Activated CD4-positive, alpha-beta T cell treated with anti-CD3 and anti-CD28 coated beads for 36 hours (primary cell): ENCODE data around the gene SPOPL. TPM values are rescaled to one million over a fixed set of nuclear protein-coding genes. Genes with fewer than 3 reads are reported as not detected.
"Not testable (repeated sequence)": the region's sequence is repeated elsewhere in the genome, so short reads cannot be mapped to it uniquely, and the experiment has no call there.

Experiments used
- ATAC-seq: fragments of 200-7000 bp; cut with Tn5 transposase; one replicate; pipeline ENCODE4 v1.10.0; 2021; ENCODE audit warnings: mild to moderate bottlenecking, moderate library complexity
- CTCF ChIA-PET: fragments of 350-600 bp; sonication (Branson Sonifier 250); formaldehyde crosslinking; loops from one replicate; lab custom pipeline; 2021; ENCODE audit warnings: antibody characterized with exemption; lab: Charles Lee
- POLR2A ChIA-PET: fragments of 350-600 bp; sonication (Branson Sonifier 250); formaldehyde crosslinking; loops from one replicate; lab custom pipeline; 2021; ENCODE audit warnings: antibody characterized with exemption, inconsistent platforms; lab: Charles Lee
- DNase-seq: peaks from one replicate; pipeline ENCODE4 v3.0.0-alpha.2; 2020
- H3K27ac Mint-ChIP-seq: one replicate; pipeline ENCODE4 v1.8.0; 2021; ENCODE audit warnings: mixed read lengths
- H3K27me3 Mint-ChIP-seq: one replicate; pipeline ENCODE4 v1.8.0; 2021; ENCODE audit warnings: mixed read lengths
- H3K36me3 Mint-ChIP-seq: one replicate; pipeline ENCODE4 v1.8.0; 2021; ENCODE audit warnings: low read depth, mixed read lengths
- H3K4me1 Mint-ChIP-seq: one replicate; pipeline ENCODE4 v1.8.0; 2021; ENCODE audit warnings: mixed read lengths
- H3K4me3 Mint-ChIP-seq: one replicate; pipeline ENCODE4 v1.8.0; 2021; ENCODE audit warnings: mild to moderate bottlenecking, moderate library complexity, mixed read lengths
- H3K9me3 Mint-ChIP-seq: one replicate; pipeline ENCODE4 v1.8.0; 2021; ENCODE audit warnings: low read depth, mixed read lengths
- intact Hi-C, 2 experiments: fragments of 100-400 bp; cut with DNase I in 1 of 2; cut with micrococcal nuclease in 1 of 2; formaldehyde crosslinking; loops; one replicate each; pipeline versions ENCODE4 v1.14.2 to v1.15.1; 2022 to 2024; cut with DNase I, micrococcal nuclease
- total RNA-seq, 2 experiments: library from RNA; stranded (reverse); gene quantifications; one replicate each; pipeline ENCODE4 v1.2.3, GENCODE V29; 2021

The SPOPL gene
- total RNA-seq, 2 experiments from 2014 or later, result 9.4 to 10.8 TPM

DNA sequence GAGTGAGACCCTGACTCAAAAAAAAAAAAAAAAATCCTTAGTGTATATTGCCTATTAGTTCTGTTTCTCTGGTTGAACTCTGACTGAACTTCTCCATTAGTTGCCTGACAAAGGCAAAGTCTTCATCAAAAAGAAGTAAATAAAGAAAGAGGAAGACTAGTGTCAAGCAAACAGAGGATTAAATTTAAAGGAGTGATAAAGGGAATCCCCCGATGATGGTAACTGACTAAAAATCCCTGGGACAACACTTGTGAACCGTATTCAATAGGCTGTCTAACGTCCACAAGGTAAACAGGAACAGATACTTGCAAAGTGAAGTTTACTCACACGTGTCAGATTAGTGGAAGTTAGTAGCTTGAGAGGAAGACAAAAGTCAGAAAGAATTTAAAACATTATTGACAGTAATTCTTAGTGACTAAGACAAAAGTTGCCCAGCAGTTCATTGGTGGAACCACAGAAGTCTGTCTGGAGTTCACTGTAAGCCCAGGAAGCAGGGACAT, 26.2 kb upstream of the SPOPL start:
- no peaks in the 10 kb centered on the region for H3K36me3 Mint-ChIP-seq
- DNase-seq (no peak), ATAC-seq (no peak)
- H3K9me3 Mint-ChIP-seq, result no peaks in the 10 kb centered on the region
- H3K4me3 Mint-ChIP-seq, result no peak overlapping the region
- intact Hi-C loops, result no loop called here
- H3K27me3 Mint-ChIP-seq, result peaks cover 2% of the 10 kb centered on the region
- ChIA-PET POLR2A (no interaction called here), CTCF (interaction anchor here (0.7 to 1.6 kb wide), 2 partner anchors 10 to 101 kb away, joined by 3 to 4 read pairs; no protein-coding TSS in a partner anchor)
- H3K27ac Mint-ChIP-seq, result no peak overlapping the region
- no peaks in the 10 kb centered on the region for H3K4me1 Mint-ChIP-seq

DNA sequence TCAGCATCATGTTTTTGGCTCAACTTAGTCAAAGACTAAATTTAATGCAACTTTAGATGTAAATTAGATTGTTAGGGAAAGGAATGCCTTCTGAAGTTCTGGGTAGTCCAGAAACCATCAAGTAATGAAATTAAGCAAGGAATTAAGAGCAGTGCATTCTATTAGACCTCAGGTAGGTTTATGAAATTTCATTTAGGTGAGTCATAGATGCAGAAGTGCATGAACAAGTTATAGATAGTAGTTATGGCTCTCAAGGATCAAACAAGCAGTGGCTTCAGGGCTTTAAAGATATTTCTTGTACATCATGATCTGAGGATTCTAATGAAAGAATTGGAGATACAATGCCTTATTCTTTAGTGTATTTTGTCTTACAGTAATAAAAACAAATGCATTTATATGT, 25.4 kb upstream of the SPOPL start:
- Mint-ChIP-seq H3K27me3 (peaks cover 2% of the 10 kb centered on the region), H3K4me1 (no peaks in the 10 kb centered on the region), H3K27ac (no peak overlapping the region), H3K4me3 (no peak overlapping the region), H3K9me3 (no peaks in the 10 kb centered on the region), H3K36me3 (no peaks in the 10 kb centered on the region)
- ChIA-PET CTCF (interaction anchor here (0.7 kb wide), 1 partner anchor 85 kb away, joined by 4 read pairs; no protein-coding TSS in a partner anchor), POLR2A (no interaction called here)
- DNase-seq, result no peak
- intact Hi-C loops, result no loop called here
- ATAC-seq, result no peak

DNA sequence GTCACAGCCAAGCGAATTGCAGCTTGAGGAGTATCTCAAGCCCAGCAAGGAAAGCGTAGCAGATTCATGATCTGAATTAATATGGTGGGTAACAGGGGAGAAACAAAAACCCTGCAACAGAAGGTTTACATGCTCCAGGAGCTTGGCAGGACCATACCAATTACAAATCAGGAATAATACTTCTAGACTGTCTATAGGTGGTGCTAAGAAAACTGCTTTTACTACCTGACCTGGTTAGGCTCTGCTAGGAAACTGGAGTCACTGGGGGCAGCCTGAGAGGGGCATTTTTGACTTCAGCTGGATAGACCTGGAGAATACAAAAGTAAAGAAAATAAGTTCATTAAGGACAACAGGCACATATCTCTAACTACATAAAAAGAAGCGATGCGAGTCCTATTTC, 24.6 kb upstream of the SPOPL start:
- H3K4me1 Mint-ChIP-seq, result no peaks in the 10 kb centered on the region
- no peak overlapping the region for H3K27ac Mint-ChIP-seq
- no peaks in the 10 kb centered on the region for H3K36me3 Mint-ChIP-seq
- no peak overlapping the region for H3K4me3 Mint-ChIP-seq
- ChIA-PET CTCF (interaction anchor here (0.7 kb wide), 1 partner anchor 86 kb away, joined by 4 read pairs; no protein-coding TSS in a partner anchor), POLR2A (no interaction called here)
- no peak for ATAC-seq
- DNase-seq, result no peak
- intact Hi-C loops, result loop anchor here in 1 of 2 experiments (1.0 kb wide), 1 partner anchor 350 kb away; no protein-coding TSS in a partner anchor
- no peaks in the 10 kb centered on the region for H3K9me3 Mint-ChIP-seq
- peaks cover 2% of the 10 kb centered on the region for H3K27me3 Mint-ChIP-seq

DNA sequence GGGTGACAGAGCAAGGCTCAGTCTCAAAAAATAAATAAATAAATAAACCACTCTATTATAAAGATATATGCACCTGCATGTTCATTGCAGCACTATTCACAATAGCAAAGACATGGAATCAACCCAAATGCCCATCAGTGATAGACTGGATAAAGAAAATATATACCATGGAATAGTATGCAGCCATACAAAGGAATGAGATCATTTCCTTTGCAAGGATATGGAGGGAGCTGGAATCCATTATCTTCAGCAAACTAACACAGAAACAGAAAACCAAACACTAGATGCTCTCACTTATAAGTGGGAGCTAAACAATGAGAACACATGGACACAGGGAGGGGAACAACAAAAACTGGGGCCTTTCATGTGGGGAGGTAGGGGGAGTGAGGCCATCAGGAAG, 18.8 kb upstream of the SPOPL start:
- H3K27ac Mint-ChIP-seq, intact Hi-C loops, ATAC-seq, H3K9me3 Mint-ChIP-seq, CTCF ChIA-PET, H3K36me3 Mint-ChIP-seq, H3K27me3 Mint-ChIP-seq, POLR2A ChIA-PET, DNase-seq, H3K4me1 Mint-ChIP-seq, H3K4me3 Mint-ChIP-seq: not testable (repeated sequence)

DNA sequence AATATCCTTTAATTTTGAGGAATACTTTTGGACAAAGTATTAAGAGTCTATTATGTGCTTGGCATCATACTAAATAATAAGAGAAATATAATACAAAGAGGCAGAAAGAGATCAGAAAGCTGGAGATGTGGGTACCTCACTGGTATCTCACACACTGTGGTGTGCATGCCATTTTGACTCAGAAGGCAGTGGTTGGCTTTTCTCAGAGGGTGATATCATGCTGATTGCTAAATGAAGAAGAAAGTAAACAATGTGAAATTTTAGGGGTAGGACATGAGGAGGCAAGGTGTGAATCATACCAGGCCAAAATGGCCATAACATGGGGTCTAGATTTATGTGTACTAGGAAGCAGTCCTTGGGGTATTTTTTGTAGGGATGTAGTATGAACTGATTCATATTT, 16.6 kb upstream of the SPOPL start:
- no peaks in the 10 kb centered on the region for H3K36me3 Mint-ChIP-seq
- DNase-seq, result no peak
- POLR2A ChIA-PET, result no interaction called here
- H3K27me3 Mint-ChIP-seq, result peaks cover 4% of the 10 kb centered on the region
- no peak overlapping the region for H3K27ac Mint-ChIP-seq
- CTCF ChIA-PET, result no interaction called here
- no peak overlapping the region for H3K4me3 Mint-ChIP-seq
- intact Hi-C loops, result no loop called here
- H3K4me1 Mint-ChIP-seq, result no peaks in the 10 kb centered on the region
- ATAC-seq, result no peak
- H3K9me3 Mint-ChIP-seq, result peaks cover 4% of the 10 kb centered on the region

DNA sequence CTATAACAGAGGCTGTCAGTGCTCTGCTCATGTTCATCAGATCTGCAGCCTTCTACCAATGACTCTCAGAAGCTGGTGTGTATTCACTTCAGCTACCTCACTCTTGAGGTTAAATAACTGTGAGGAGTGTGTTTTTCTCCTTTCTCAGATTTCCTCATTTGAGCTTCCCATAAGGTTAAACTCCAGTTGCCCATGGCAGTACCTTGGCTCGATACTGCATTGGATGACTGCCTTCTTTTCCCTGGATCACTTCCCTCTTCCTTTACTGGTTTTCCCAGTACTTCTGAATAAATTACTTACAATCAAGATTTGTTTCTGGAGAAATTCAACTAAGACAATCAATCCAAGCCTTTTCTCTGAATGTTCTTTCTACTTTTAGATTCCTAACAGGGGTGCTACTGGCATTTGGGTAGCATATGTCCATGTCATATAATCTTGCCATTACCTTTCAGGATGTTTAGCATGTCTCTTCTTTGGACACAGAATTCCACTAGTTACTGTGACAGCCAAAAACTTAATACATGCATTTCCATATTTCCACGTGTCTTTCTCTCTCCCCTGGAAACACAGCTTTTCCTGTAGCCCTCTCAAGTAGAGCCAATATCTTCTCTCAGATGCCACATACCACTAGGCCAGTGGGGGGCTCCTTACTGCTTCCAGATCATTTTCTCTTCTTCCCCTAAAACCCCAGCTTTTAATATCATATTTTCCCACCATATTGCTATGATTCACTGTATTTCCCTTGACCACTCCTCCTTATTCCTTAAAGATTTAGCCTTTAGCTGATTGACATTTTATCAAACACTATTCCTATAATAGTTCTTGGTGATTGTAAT, 15.0 kb upstream of the SPOPL start:
- CTCF ChIA-PET, result no interaction called here
- Mint-ChIP-seq H3K4me1 (no peaks in the 10 kb centered on the region), H3K9me3 (peaks cover 4% of the 10 kb centered on the region), H3K36me3 (no peaks in the 10 kb centered on the region), H3K27ac (no peak overlapping the region), H3K4me3 (no peak overlapping the region), H3K27me3 (peaks cover 4% of the 10 kb centered on the region)
- POLR2A ChIA-PET, result no interaction called here
- no peak for ATAC-seq
- no peak for DNase-seq
- intact Hi-C loops, result no loop called here

DNA sequence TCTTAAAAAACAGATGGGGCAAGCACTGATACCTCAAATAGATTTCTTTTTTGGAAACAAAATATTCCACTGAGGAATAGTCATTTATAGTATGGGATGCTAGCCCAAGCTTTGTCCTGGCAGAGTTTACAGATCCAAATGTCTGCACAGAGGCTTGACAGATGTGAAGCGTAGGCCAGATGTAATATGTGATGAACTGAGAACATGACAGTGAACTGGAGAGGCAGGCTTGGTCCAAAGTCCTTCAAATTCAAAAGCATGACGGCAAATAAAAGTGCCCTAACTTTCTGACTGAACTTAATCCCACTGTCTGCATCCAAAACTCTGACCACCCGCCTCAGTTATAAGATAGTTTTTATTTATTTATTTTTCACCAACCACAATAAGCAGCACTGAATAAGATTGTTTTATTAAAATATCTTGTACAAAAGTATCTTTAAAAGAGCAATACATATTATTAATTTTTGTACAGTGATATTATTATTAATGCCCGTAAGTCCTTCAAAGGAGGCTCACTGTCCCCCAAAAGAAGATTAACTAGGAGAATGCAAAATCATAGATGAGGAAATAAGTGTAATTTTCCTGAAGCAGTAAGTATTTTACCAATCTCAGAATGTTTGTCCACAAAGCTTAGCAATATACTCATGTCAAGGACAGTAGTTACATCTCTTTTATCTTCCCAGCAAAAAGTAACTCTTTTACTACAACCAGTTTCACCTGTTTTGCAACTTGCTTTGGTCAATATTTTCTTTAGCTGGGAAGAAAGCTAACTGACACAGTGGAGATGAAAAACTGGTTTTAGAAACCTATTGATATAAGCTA, 10.7 kb upstream of the SPOPL start:
- intact Hi-C loops, result no loop called here
- H3K27ac Mint-ChIP-seq, result no peak overlapping the region

DNA sequence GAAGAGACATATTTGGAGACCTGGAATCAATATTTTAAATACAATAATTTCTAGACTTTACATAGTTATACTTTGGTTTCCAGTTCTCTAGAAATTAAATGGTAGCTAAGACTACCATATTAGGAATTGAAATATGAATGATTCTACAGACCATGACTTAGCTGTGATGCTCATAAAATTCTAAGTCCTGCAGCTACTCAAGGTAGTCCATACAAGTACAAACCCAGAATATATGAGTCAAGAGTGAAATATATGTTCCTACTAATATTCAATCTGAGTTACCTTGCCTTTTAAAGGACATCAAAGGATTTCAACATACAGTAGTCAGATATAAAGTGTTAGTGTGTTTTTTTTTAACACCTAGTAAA, 10.1 kb upstream of the SPOPL start:
- H3K9me3 Mint-ChIP-seq, result no peaks in the 10 kb centered on the region
- H3K4me1 Mint-ChIP-seq, result no peaks in the 10 kb centered on the region
- ChIA-PET CTCF (no interaction called here), POLR2A (no interaction called here)
- peaks cover 8% of the 10 kb centered on the region for H3K36me3 Mint-ChIP-seq
- intact Hi-C loops, result no loop called here
- no peak for DNase-seq
- no peak overlapping the region for H3K27ac Mint-ChIP-seq
- no peaks in the 10 kb centered on the region for H3K27me3 Mint-ChIP-seq
- H3K4me3 Mint-ChIP-seq, result no peak overlapping the region
- ATAC-seq, result no peak

More for the DNA sequence above, 10.7 kb upstream of the SPOPL start:
- Mint-ChIP-seq H3K27me3 (no peaks in the 10 kb centered on the region), H3K9me3 (no peaks in the 10 kb centered on the region), H3K4me3 (no peak overlapping the region), H3K4me1 (no peaks in the 10 kb centered on the region), H3K36me3 (peaks cover 8% of the 10 kb centered on the region)
- ChIA-PET POLR2A (no interaction called here), CTCF (no interaction called here)
- no peak for ATAC-seq
- DNase-seq, result no peak

DNA sequence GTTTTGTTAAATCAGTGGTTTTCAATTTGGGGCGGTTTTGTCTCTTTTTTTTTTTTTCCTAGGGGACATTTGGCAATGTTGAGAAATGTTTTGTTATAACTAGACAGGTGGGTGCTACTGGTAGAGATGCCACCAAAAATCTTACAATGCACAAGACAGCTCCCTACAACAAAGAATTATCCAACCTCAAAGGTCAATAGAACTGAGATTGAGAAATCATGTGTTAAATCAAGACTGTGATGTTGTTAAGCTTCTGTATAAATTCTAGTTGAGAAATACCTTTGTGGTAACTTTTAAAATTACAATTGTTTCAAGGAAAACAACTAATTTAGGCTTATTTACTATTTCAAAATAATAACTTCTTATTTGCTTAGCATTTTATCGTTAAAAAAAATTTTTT, 9.4 kb upstream of the SPOPL start:
- CTCF ChIA-PET, result no interaction called here
- no peak for ATAC-seq
- POLR2A ChIA-PET, result no interaction called here
- no peak for DNase-seq
- H3K27me3 Mint-ChIP-seq, result no peaks in the 10 kb centered on the region
- H3K27ac Mint-ChIP-seq, result no peak overlapping the region
- intact Hi-C loops, result no loop called here
- no peaks in the 10 kb centered on the region for H3K4me1 Mint-ChIP-seq
- H3K9me3 Mint-ChIP-seq, result no peaks in the 10 kb centered on the region
- peaks cover 8% of the 10 kb centered on the region for H3K36me3 Mint-ChIP-seq
- no peak overlapping the region for H3K4me3 Mint-ChIP-seq

DNA sequence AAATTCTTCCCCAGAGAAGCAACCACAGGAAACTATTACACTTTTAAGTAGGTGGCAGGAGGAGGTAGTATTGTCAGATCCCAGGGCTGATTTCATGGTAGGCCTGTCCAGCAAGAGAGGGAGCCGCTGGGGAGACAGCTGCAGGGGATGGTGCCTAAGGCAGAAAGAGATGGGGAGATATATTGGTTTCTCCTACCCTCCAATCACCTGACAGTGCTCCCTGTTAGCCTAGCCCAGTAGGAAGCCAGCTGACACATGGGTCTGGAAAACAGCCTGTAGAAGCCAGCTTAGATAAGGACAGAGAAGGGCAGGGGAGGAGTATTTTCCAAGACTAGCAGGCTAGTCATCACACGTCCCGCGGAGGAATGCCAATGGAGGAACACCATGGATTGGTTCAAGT, 8.2 kb upstream of the SPOPL start:
- ATAC-seq (no peak), DNase-seq (no peak)
- intact Hi-C loops, result no loop called here
- no peak overlapping the region for H3K27ac Mint-ChIP-seq
- H3K36me3 Mint-ChIP-seq, result peaks cover 8% of the 10 kb centered on the region
- H3K4me1 Mint-ChIP-seq, result no peaks in the 10 kb centered on the region
- no peaks in the 10 kb centered on the region for H3K27me3 Mint-ChIP-seq
- H3K4me3 Mint-ChIP-seq, result no peak overlapping the region
- ChIA-PET CTCF (no interaction called here), POLR2A (no interaction called here)
- H3K9me3 Mint-ChIP-seq, result no peaks in the 10 kb centered on the region

DNA sequence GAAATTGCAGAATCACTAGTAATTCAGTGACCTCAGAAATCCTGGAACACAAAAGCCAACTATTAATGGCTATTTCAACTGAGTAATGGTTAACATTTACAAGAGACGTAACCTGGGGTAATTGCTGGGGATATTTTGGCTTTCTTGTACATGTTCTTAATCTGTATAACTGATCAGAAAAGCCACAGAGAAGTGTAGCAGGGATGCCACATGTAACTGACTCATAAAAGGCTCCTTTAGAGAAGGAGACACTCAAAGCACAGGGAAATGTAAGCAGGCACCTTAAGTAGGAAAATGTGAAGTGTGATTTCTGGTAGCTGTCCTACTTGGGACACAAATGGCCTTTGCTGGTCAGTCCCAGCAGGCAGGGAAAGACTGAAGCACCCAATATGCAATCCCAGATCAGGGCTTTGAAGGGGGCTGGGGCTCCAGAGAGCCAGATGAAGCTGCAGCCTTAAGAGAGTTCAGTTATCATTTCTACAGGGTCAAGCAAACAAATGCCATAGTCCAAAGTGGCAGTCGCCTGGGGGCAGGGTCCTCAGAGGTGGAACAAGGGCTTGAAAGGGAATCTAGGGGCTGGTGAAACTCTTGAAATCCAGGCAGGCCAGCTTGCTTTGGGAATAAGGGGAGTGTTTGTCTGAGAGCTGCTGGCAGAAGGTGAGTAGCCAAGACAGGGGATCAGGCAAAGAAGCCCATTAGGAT, 7.2 kb upstream of the SPOPL start:
- H3K27me3 Mint-ChIP-seq, result no peaks in the 10 kb centered on the region
- no peak overlapping the region for H3K27ac Mint-ChIP-seq
- intact Hi-C loops, result no loop called here
- H3K4me1 Mint-ChIP-seq, result no peaks in the 10 kb centered on the region
- no peak overlapping the region for H3K4me3 Mint-ChIP-seq
- ChIA-PET CTCF (no interaction called here), POLR2A (no interaction called here)
- peaks cover 8% of the 10 kb centered on the region for H3K36me3 Mint-ChIP-seq
- no peak for ATAC-seq
- no peaks in the 10 kb centered on the region for H3K9me3 Mint-ChIP-seq
- DNase-seq, result no peak
